AG10803 (cell line): ENCODE results near the gene DNAJB6.

Experiments
- DNase-seq: peaks from one replicate; pipeline ENCODE4 v3.0.0; 2010; ENCODE audit warnings: low read depth
- H3K4me3 ChIP-seq: 2 replicates; pipeline ENCODE4 v1.5.1; 2011; ENCODE audit warnings: mild to moderate bottlenecking, low read length, control low read depth
- TF ChIP-seq, protein P1 (sequence below): conservative IDR thresholded peaks from 2 replicates; pipeline ENCODE4 v1.5.1; 2011; ENCODE audit warnings: mild to moderate bottlenecking, low read length, control low read depth, inconsistent platforms

DNAJB6 gene

GRCh38 chr7:157460721-157461120 is 123.9 kb downstream of the DNAJB6 start:
- TF ChIP-seq, protein P1, sequence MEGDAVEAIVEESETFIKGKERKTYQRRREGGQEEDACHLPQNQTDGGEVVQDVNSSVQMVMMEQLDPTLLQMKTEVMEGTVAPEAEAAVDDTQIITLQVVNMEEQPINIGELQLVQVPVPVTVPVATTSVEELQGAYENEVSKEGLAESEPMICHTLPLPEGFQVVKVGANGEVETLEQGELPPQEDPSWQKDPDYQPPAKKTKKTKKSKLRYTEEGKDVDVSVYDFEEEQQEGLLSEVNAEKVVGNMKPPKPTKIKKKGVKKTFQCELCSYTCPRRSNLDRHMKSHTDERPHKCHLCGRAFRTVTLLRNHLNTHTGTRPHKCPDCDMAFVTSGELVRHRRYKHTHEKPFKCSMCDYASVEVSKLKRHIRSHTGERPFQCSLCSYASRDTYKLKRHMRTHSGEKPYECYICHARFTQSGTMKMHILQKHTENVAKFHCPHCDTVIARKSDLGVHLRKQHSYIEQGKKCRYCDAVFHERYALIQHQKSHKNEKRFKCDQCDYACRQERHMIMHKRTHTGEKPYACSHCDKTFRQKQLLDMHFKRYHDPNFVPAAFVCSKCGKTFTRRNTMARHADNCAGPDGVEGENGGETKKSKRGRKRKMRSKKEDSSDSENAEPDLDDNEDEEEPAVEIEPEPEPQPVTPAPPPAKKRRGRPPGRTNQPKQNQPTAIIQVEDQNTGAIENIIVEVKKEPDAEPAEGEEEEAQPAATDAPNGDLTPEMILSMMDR, result no peak
- no peak for DNase-seq
- no peak overlapping the region for H3K4me3 ChIP-seq

DNA sequence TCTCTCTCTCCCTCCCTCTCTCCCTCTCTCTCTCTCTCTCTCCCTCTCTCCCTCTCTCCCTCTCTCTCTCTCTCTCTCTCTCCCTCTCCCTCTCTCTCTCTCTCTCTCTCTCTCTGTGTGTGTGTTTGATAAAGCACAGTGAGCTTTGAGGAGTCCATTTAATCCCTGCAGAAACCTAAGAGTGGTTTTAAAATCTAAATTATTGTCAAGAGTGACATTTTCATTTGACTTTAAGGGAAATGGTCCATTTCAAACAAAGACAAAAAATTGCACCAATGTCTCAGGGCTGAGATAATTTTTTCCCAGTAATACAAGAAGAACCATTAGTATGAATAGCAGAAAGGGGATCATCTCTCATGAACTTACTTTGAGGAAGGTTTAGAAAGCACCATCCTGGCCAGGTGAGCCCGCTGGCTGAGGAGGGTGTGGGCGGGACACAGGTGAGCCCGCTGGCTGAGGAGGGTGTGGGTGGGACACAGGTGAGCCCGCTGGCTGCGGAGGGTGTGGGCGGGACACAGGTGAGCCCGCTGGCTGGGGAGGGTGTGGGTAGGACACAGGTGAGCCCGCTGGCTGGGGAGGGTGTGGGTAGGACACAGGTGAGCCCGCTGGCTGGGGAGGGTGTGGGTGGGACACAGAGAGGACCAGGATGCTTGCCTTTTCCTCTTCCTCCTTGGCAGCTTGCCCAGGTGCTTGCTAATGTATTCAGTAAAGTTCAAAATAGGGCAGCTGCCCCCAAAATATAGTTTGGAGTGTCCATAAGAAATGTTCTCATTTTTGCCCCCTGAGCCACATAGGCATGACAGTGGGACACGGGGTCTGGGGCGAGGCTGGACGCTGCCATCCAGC is 125.0 kb downstream of the DNAJB6 start:
- DNase-seq, result no peak
- H3K4me3 ChIP-seq, result no peak overlapping the region
- TF ChIP-seq, protein P1, result no peak

DNA sequence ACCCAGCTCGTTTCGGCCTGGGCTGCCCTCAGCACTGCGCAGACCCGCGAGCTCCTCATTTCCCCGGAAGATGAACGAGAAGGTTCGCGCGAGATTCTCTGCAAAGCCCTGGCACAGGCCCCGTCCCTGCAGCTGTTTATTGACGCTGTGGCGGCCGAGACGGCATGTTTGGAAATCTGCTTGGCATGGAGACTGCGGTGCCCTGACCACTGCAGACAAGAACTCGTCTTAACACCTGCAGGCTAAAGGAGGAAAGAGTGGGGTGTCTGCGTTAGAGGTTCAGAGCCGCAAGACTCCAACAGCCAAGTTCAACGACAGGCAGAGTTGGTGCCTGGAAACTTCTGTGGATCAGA is 125.6 kb downstream of the DNAJB6 start:
- TF ChIP-seq, protein P1, result no peak
- no peak for DNase-seq

DNA sequence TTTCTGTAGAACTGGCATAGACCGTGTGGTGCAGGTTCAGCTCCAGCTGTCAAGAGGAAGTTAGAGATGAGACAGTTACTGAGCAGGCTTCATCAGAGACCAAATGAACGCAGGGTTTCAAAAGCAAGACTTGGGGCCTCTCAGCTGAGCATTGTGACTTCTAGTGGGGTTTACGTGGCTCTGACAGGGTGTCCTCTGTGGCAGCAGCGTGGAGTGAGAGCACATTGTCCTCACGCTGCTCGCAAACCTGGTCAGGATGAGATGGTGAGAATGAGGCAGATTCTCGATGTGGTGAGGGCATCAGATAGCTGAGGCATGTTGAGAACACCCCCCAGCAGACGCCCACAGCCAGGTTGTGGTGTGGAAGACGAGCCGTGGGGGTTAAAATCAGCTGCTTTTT is 126.0 kb downstream of the DNAJB6 start:
- no peak for DNase-seq
- no peak overlapping the region for H3K4me3 ChIP-seq
- TF ChIP-seq, protein P1, result no peak

More for the DNA sequence above, 125.6 kb downstream of the DNAJB6 start:
- no peak overlapping the region for H3K4me3 ChIP-seq

GRCh38 chr7:157463245-157463644 is 126.4 kb downstream of the DNAJB6 start:
- DNase-seq, result no peak
- TF ChIP-seq, protein P1, result no peak
- no peak overlapping the region for H3K4me3 ChIP-seq

GRCh38 chr7:157464111-157464970 is 127.5 kb downstream of the DNAJB6 start:
- TF ChIP-seq, protein P1, result no peak
- DNase-seq, result no peak
- H3K4me3 ChIP-seq, result no peak overlapping the region
